Breast epithelium (tissue), 4 donors: Measurements from ENCODE around the gene LRFN3. TPM values are rescaled to one million over a fixed set of nuclear protein-coding genes. Genes with fewer than 3 reads are reported as not detected.

ENCODE experiments used
- DNase-seq, 2 donors: peaks; one replicate each; pipeline ENCODE4 v3.0.0-alpha.2; 2019; ENCODE audit warnings: low spot score in 2 of 2
- H3K27ac ChIP-seq, 2 donors: fragments of 200-600 bp; sonication (generic) in 1 of 2; one replicate each; pipeline ENCODE4 v1.5.1; 2016 to 2019; ENCODE audit warnings: mild to moderate bottlenecking in 1 of 2
- H3K27me3 ChIP-seq, 2 donors: fragments of 200-600 bp; sonication (generic) in 1 of 2; one replicate each; pipeline versions ENCODE4 v1.5.1 to v1.6.0; 2017 to 2019; ENCODE audit warnings: control low read depth in 1 of 2, mild to moderate bottlenecking in 1 of 2
- H3K36me3 ChIP-seq: fragments of 200-600 bp; one replicate; pipeline ENCODE4 v1.5.1; 2019
- H3K4me1 ChIP-seq, 2 donors: fragments of 200-600 bp; sonication (generic); one replicate each; pipeline ENCODE4 v1.5.1; 2016 to 2019; ENCODE audit warnings: control low read depth in 1 of 2
- H3K4me3 ChIP-seq, 3 donors: fragments of 200-600 bp; sonication (generic); 1 replicate in 2 of 3; 2 replicates in 1 of 3; pipeline ENCODE4 v1.5.1; 2016 to 2019; ENCODE audit warnings: mild to moderate bottlenecking in 3 of 3, moderate library complexity in 2 of 3
- H3K9me3 ChIP-seq, 2 donors: fragments of 200-600 bp; sonication (generic) in 1 of 2; one replicate each; pipeline ENCODE4 v1.5.1; 2016 to 2019; ENCODE audit warnings: control low read depth in 1 of 2
- CTCF ChIP-seq, 3 donors: fragments of 450-650 bp; IDR thresholded peaks; one replicate each; pipeline ENCODE4 v1.5.1; 2016 to 2017; ENCODE audit warnings: antibody characterized with exemption in 3 of 3, mild to moderate bottlenecking in 3 of 3, moderate library complexity in 3 of 3
- POLR2A ChIP-seq: fragments of 450-650 bp; IDR thresholded peaks from one replicate; pipeline ENCODE4 v1.6.1; 2016; ENCODE audit warnings: antibody characterized with exemption, mild to moderate bottlenecking, moderate library complexity
- POLR2AphosphoS5 ChIP-seq, 3 donors: sonication (generic); formaldehyde crosslinking; IDR thresholded peaks; one replicate each; pipeline ENCODE4 v1.6.1; 2017; ENCODE audit warnings: antibody characterized with exemption in 3 of 3
- intact Hi-C: fragments of 100-400 bp; cut with DNase I; formaldehyde crosslinking; loops from one replicate; pipeline ENCODE4 v1.15.1; 2023; ENCODE audit warnings: low total_unique reads
- total RNA-seq, 3 donors: library from RNA; depleted of rRNA; stranded (reverse); fragments of >200 nt; gene quantifications; one replicate each; pipeline ENCODE4 v1.1.0, GENCODE V29; 2016

LRFN3 gene
- total RNA-seq, 3 donors from 2014 or later, result 5.2 to 6.7 (median 5.4) TPM

DNA sequence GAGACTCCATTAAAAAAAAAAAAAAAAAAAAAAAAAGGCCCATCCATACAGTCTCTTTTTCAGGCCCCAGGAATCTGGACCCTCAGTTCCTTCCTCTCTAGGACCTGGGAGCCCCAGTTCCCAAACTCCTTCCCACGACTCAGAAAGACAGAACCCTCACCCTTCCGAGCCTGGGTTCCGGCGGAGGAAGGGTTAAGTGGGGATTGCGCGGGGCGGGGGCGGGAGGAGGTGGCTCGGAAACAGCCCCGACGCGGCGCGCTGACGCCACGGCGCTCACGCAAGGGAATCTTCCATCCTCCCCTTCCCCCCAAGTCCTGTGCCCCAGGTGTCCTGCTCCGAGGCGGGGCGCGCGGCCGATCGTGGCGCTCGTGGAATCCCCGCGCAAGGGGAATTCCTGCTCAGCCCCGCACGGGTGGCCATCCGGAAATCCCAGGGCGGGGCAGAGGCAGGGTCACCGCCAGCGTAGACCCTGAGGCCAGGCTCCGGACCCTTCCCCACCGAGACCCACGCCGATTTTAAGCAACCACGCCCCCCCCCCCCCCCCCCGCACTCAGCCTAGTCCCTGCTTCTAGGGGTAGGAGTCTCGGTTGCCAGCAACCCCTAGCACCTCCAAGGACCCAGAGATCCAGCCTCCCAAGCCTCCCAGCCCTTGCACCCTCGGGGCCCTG is 36.5 kb upstream of the LRFN3 start:
- H3K4me1 ChIP-seq, result peaks cover 0 to 7% of the 10 kb centered on the region in 2 donors
- no peaks in the 10 kb centered on the region for H3K9me3 ChIP-seq
- intact Hi-C loops, result no loop called here
- H3K36me3 ChIP-seq, result no peaks in the 10 kb centered on the region
- peak overlapping the region; percentile 84 to 85 for H3K27ac ChIP-seq
- TF ChIP-seq POLR2A, result no peak
- peak in 1 of 3 donors; percentile 32 for TF ChIP-seq POLR2AphosphoS5 (IDR thresholded peaks at IDR 0.05)
- peak; percentile 63 to 74 for DNase-seq
- no peaks in the 10 kb centered on the region for H3K27me3 ChIP-seq
- peak overlapping the region; percentile 65 to 79 (median 68) for H3K4me3 ChIP-seq

DNA sequence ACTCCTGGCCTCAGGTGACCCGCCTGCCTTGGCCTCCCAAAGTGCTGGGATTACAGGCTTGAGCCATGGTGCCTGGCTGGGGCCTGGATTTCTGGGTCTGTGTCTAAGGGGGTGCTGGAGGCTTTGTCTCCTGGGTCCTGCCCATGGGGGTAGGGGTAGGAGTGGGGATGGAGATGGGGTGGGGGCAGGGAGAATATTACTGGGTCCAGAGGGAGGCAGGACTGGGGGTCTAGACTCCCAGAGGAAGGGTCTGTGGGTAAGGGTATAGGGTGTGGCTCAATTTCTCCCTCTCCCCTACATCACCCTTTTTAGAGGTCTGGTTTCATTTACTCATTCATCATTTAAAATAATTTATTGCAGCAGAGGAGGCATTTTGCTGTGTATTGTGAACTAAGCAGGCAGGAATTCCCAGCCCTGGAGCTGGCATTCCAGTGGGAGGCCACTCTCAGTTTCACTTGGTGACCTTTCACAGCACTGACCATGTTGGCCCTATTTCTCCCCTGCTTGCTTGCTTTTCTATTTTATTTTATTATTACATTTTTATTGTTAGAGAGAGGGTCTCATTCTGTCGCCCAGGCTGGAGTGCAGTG is 35.0 kb upstream of the LRFN3 start:
- intact Hi-C loops, result no loop called here
- Histone ChIP-seq H3K27ac (peak overlapping the region; percentile 57 to 84), H3K36me3 (no peaks in the 10 kb centered on the region), H3K9me3 (no peaks in the 10 kb centered on the region), H3K4me1 (peaks cover 0 to 7% of the 10 kb centered on the region in 2 donors), H3K4me3 (peak overlapping the region; percentile 26 to 68 (median 65)), H3K27me3 (no peaks in the 10 kb centered on the region)
- no peak for DNase-seq
- TF ChIP-seq POLR2AphosphoS5 (IDR thresholded peaks at IDR 0.05) (no peak), POLR2A (no peak), CTCF (IDR thresholded peaks at IDR 0.05) (no peak)

DNA sequence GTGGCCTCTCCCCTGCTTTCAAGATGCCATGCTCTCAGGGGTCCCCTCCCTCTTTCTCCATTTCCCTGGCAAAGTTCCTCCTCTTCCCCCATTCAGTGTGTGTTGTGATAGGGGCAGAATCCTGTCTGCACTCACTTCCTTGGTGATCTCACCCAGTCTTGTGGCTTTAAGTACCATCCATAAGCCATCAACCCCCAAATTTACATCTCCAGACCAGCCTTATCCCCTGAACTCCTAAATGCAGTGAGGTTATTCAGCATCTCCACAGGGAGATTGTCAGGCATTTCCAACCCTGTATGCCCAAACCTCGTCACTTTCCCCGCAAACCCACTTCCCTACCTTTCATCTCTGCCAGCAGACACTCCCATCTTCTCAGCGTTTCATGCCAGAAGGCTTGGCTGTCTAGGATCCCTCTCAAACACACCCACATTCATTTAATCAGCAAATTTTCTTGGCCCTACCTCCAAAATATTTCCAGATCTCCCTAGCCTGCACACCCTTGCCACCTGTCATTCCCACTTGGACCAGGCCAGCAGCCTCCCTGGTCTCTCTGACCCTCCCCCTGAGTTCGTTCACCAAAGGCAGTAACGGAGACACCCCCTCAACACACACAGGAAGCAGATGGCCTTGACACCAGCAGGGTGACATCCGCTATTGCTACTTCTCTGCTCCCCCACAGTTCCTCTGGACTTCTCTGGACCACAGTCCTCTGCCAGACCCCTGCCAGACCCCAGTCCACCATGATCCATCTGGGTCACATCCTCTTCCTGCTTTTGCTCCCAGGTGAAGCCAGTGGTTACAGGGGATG is 34.1 kb upstream of the LRFN3 start, which contains the start of gene HCST:
Gene HCST (plus strand): TSS at position 676 of the 808 bp plus-strand sequence. CDS start 65 bp downstream, at position 741.
- Histone ChIP-seq H3K4me1 (peaks cover 0 to 7% of the 10 kb centered on the region in 2 donors), H3K4me3 (peak within 1 kb of the TSS; percentile 7 to 61 (median 41))

GRCh38 chr19:35902870-35903475 is 33.2 kb upstream of the LRFN3 start:
- no peaks in the 10 kb centered on the region for H3K9me3 ChIP-seq
- intact Hi-C loops, result no loop called here
- peaks cover 0 to 7% of the 10 kb centered on the region in 2 donors for H3K4me1 ChIP-seq
- no peaks in the 10 kb centered on the region for H3K36me3 ChIP-seq
- no peaks in the 10 kb centered on the region for H3K27me3 ChIP-seq
- peak overlapping the region; percentile 7 to 61 (median 41) for H3K4me3 ChIP-seq
- no peak for DNase-seq
- no peak for TF ChIP-seq POLR2AphosphoS5 (IDR thresholded peaks at IDR 0.05)
- TF ChIP-seq POLR2A, result no peak
- TF ChIP-seq CTCF (IDR thresholded peaks at IDR 0.05), result no peak
- H3K27ac ChIP-seq, result peak overlapping the region; percentile 55 to 56

More for the DNA sequence above, 34.1 kb upstream of the LRFN3 start, which contains the start of gene HCST:
- peak within 1 kb of the TSS; percentile 56 to 84 for H3K27ac ChIP-seq
- H3K27me3 ChIP-seq, result no peaks in the 10 kb centered on the region
- H3K9me3 ChIP-seq, result no peaks in the 10 kb centered on the region
- intact Hi-C loops, result no loop called here
- TF ChIP-seq POLR2A (no peak), POLR2AphosphoS5 (IDR thresholded peaks at IDR 0.05) (no peak), CTCF (IDR thresholded peaks at IDR 0.05) (no peak)
- H3K36me3 ChIP-seq, result no peaks in the 10 kb centered on the region
- DNase-seq, result no peak

- H3K4me3 ChIP-seq, result peak overlapping the region; percentile 7 to 61 (median 41)
- intact Hi-C loops, result no loop called here
These were observed 32.5 kb upstream of the LRFN3 start for GRCh38 chr19:35903550-35904179.

More at GRCh38 chr19:35903550-35904179, 32.5 kb upstream of the LRFN3 start:
- Histone ChIP-seq H3K9me3 (no peaks in the 10 kb centered on the region), H3K27me3 (no peaks in the 10 kb centered on the region), H3K4me1 (peaks cover 0 to 7% of the 10 kb centered on the region in 2 donors), H3K27ac (peak overlapping the region; percentile 55 to 56), H3K36me3 (no peaks in the 10 kb centered on the region)
- peak in 1 of 2 donors; percentile 78 for DNase-seq
- TF ChIP-seq POLR2A, result no peak
- TF ChIP-seq CTCF (IDR thresholded peaks at IDR 0.05), result no peak
- no peak for TF ChIP-seq POLR2AphosphoS5 (IDR thresholded peaks at IDR 0.05)
